ENCODE results near the gene ITIH2.
"Not testable (repeated sequence)": the region's sequence is repeated elsewhere in the genome, so short reads cannot be mapped to it uniquely, and the experiment has no call there.

The ITIH2 gene

GRCh38 chr10:7697426-7697825, 5.7 kb upstream of the ITIH2 start:
- no peak for DNase-seq (ENCODE audit: low read depth)

- peak; percentile 12 for DNase-seq (ENCODE audit: low read depth)
Measured at GRCh38 chr10:7700577-7701125, 2.5 kb upstream of the ITIH2 start.

- DNase-seq (ENCODE audit: low read depth): no peak
Measured at GRCh38 chr10:7701158-7701742, 1.9 kb upstream of the ITIH2 start.

- no peak for DNase-seq (ENCODE audit: low read depth)
Measured at GRCh38 chr10:7702288-7702812, 766 bp upstream of the ITIH2 start.

GRCh38 chr10:7704071-7705016, 1.2 kb downstream of the ITIH2 start:
- no peak for DNase-seq (ENCODE audit: low read depth)

GRCh38 chr10:7705341-7705740, 2.2 kb downstream of the ITIH2 start:
- no peak for DNase-seq (ENCODE audit: low read depth)

GRCh38 chr10:7706534-7707073, 3.5 kb downstream of the ITIH2 start:
- DNase-seq (ENCODE audit: low read depth): no peak

- no peak for DNase-seq (ENCODE audit: low read depth)
Measured at GRCh38 chr10:7707102-7707501, 4.0 kb downstream of the ITIH2 start.

GRCh38 chr10:7707858-7708622, 4.9 kb downstream of the ITIH2 start:
- no peak for DNase-seq (ENCODE audit: low read depth)

- DNase-seq (ENCODE audit: low read depth): no peak
Measured at GRCh38 chr10:7708832-7709231, 5.7 kb downstream of the ITIH2 start.

- DNase-seq (ENCODE audit: low read depth): no peak
Measured at GRCh38 chr10:7710446-7710845, 7.3 kb downstream of the ITIH2 start.

GRCh38 chr10:7711075-7711474, 8.0 kb downstream of the ITIH2 start:
- DNase-seq (ENCODE audit: low read depth): not testable (repeated sequence)

GRCh38 chr10:7715515-7715914, 12.4 kb downstream of the ITIH2 start:
- no peak for DNase-seq (ENCODE audit: low read depth)

- no peak for DNase-seq (ENCODE audit: low read depth)
Measured at GRCh38 chr10:7717767-7718166, 14.7 kb downstream of the ITIH2 start.

- no peak for DNase-seq (ENCODE audit: low read depth)
Measured at GRCh38 chr10:7718685-7719084, 15.6 kb downstream of the ITIH2 start.

- no peak for DNase-seq (ENCODE audit: low read depth)
Measured at GRCh38 chr10:7720478-7720877, 17.4 kb downstream of the ITIH2 start.

- no peak for DNase-seq (ENCODE audit: low read depth)
Measured at GRCh38 chr10:7722927-7723529, 19.9 kb downstream of the ITIH2 start.

- DNase-seq (ENCODE audit: low read depth): no peak
Measured at GRCh38 chr10:7734821-7735220, 31.7 kb downstream of the ITIH2 start.

GRCh38 chr10:7738536-7739407, 35.7 kb downstream of the ITIH2 start:
- DNase-seq (ENCODE audit: low read depth): no peak

GRCh38 chr10:7744307-7744706, 41.2 kb downstream of the ITIH2 start:
- DNase-seq (ENCODE audit: low read depth): no peak

All from iris pigment epithelial cell (primary cell).